Astrocyte (in vitro differentiated cells and primary cell): ENCODE data around the gene NUDT12. TPM values are rescaled to one million over a fixed set of nuclear protein-coding genes. Genes with fewer than 3 reads are reported as not detected.

Experiments used
- DNase-seq: peaks from one replicate; pipeline ENCODE4 v3.0.0-alpha.2; 2010; ENCODE audit warnings: low read depth
- FAIRE-seq: peaks from 2 replicates; lab custom pipeline; 2011; peaks lifted over from hg19 to GRCh38; lab: Jason Lieb, UNC
- H2AFZ ChIP-seq: 2 replicates; pipeline ENCODE4 v1.6.0; 2012; ENCODE audit warnings: low read depth, low read length, inconsistent platforms
- H3K27ac ChIP-seq: 2 replicates; pipeline ENCODE4 v1.5.1; 2011; ENCODE audit warnings: low read depth, low read length, inconsistent platforms
- H3K27me3 ChIP-seq: 2 replicates; pipeline ENCODE4 v1.6.0; 2011; ENCODE audit warnings: low read length, inconsistent platforms; ENCODE audit not compliant: insufficient read depth
- H3K36me3 ChIP-seq: 2 replicates; pipeline ENCODE4 v1.5.1; 2011; ENCODE audit warnings: low read length, inconsistent platforms; ENCODE audit not compliant: insufficient read depth
- H3K4me1 ChIP-seq: 2 replicates; pipeline ENCODE4 v1.5.1; 2011; ENCODE audit warnings: low read length, inconsistent platforms; ENCODE audit not compliant: insufficient read depth
- H3K4me2 ChIP-seq: 2 replicates; pipeline ENCODE4 v1.6.0; 2012; ENCODE audit warnings: low read length, inconsistent platforms
- H3K4me3 ChIP-seq: 2 replicates; pipeline ENCODE4 v1.5.1; 2011; ENCODE audit warnings: low read depth, mild to moderate bottlenecking, low read length, inconsistent platforms; ENCODE audit not compliant: insufficient read depth
- H3K79me2 ChIP-seq: 2 replicates; pipeline ENCODE4 v1.6.0; 2012; ENCODE audit warnings: mild to moderate bottlenecking, low read length, inconsistent platforms; ENCODE audit not compliant: insufficient read depth
- H3K9ac ChIP-seq: 2 replicates; pipeline ENCODE4 v1.6.0; 2012; ENCODE audit warnings: mild to moderate bottlenecking, low read length, inconsistent platforms
- H3K9me3 ChIP-seq: 2 replicates; pipeline ENCODE4 v1.5.1; 2012; ENCODE audit warnings: low read depth, mild to moderate bottlenecking, low read length, inconsistent platforms; ENCODE audit not compliant: insufficient read depth
- H4K20me1 ChIP-seq: 2 replicates; pipeline ENCODE4 v1.6.0; 2012; ENCODE audit warnings: low read length, inconsistent platforms; ENCODE audit not compliant: insufficient read depth
- H3K27ac Mint-ChIP-seq: one replicate; pipeline ENCODE4 v1.8.0; 2021; ENCODE audit warnings: mild to moderate bottlenecking, mixed read lengths; ENCODE audit not compliant: unreplicated experiment
- H3K27me3 Mint-ChIP-seq: one replicate; pipeline ENCODE4 v1.8.0; 2021; ENCODE audit warnings: low read depth, mixed read lengths; ENCODE audit not compliant: unreplicated experiment
- H3K36me3 Mint-ChIP-seq: one replicate; pipeline ENCODE4 v1.8.0; 2021; ENCODE audit warnings: low read depth, mixed read lengths; ENCODE audit not compliant: unreplicated experiment
- H3K4me1 Mint-ChIP-seq: one replicate; pipeline ENCODE4 v1.8.0; 2021; ENCODE audit warnings: low read depth, mixed read lengths; ENCODE audit not compliant: unreplicated experiment
- H3K4me3 Mint-ChIP-seq: one replicate; pipeline ENCODE4 v1.8.0; 2021; ENCODE audit warnings: mild to moderate bottlenecking, moderate library complexity, mixed read lengths; ENCODE audit not compliant: unreplicated experiment
- H3K9me3 Mint-ChIP-seq: one replicate; pipeline ENCODE4 v1.8.0; 2021; ENCODE audit warnings: mild to moderate bottlenecking, mixed read lengths; ENCODE audit not compliant: unreplicated experiment
- CTCF ChIP-seq: IDR thresholded peaks from 2 replicates; pipeline ENCODE4 v1.5.1; 2011; ENCODE audit warnings: low read depth, mild to moderate bottlenecking, inconsistent platforms, low read length, moderate library complexity; ENCODE audit not compliant: insufficient read depth
- EZH2 ChIP-seq: IDR thresholded peaks from 2 replicates; pipeline ENCODE4 v1.6.1; 2012; ENCODE audit warnings: mild to moderate bottlenecking, low read length, inconsistent platforms; ENCODE audit not compliant: insufficient read depth
- total RNA-seq: library from RNA; stranded (reverse); gene quantifications from 2 replicates; pipeline ENCODE4 v1.2.1, GENCODE V29; 2021

The NUDT12 gene
- total RNA-seq, 1 donor from 2014 or later = 6.3 TPM

GRCh38 chr5:103522586-103522985 lies 40.0 kb downstream of the NUDT12 start:
- H3K27ac Mint-ChIP-seq = no peak overlapping the region
- no peak overlapping the region for H3K4me2 ChIP-seq

GRCh38 chr5:103519550-103519949 lies 43.0 kb downstream of the NUDT12 start:
- H3K36me3 ChIP-seq = no peaks in the 10 kb centered on the region
- H3K27me3 ChIP-seq = no peaks in the 10 kb centered on the region
- H3K27me3 Mint-ChIP-seq = no peaks in the 10 kb centered on the region
- H2AFZ ChIP-seq = no peak overlapping the region
- H3K79me2 ChIP-seq = no peaks in the 10 kb centered on the region
- no peaks in the 10 kb centered on the region for H3K36me3 Mint-ChIP-seq
- no peaks in the 10 kb centered on the region for H3K9me3 ChIP-seq
- H3K9me3 Mint-ChIP-seq = no peaks in the 10 kb centered on the region
- H3K9ac ChIP-seq = no peak overlapping the region
- TF ChIP-seq CTCF (peak; percentile 9), EZH2 (no peak)
- no peaks in the 10 kb centered on the region for H3K4me1 ChIP-seq
- H3K4me2 ChIP-seq = no peak overlapping the region
- H3K27ac ChIP-seq = no peak overlapping the region
- no peak overlapping the region for H3K27ac Mint-ChIP-seq
- H4K20me1 ChIP-seq = no peaks in the 10 kb centered on the region
- DNase-seq (no peak), FAIRE-seq (no peak)
- H3K4me1 Mint-ChIP-seq = no peaks in the 10 kb centered on the region
- H3K4me3 Mint-ChIP-seq = no peak overlapping the region
- no peak overlapping the region for H3K4me3 ChIP-seq

More at GRCh38 chr5:103522586-103522985, 40.0 kb downstream of the NUDT12 start:
- Histone ChIP-seq H3K4me1 (peaks cover 4% of the 10 kb centered on the region), H4K20me1 (no peaks in the 10 kb centered on the region), H3K9me3 (no peaks in the 10 kb centered on the region), H3K9ac (no peak overlapping the region), H3K27me3 (no peaks in the 10 kb centered on the region), H3K36me3 (no peaks in the 10 kb centered on the region), H3K4me3 (no peak overlapping the region), H3K79me2 (no peaks in the 10 kb centered on the region), H3K27ac (no peak overlapping the region), H2AFZ (no peak overlapping the region)
- no peaks in the 10 kb centered on the region for H3K36me3 Mint-ChIP-seq
- DNase-seq (no peak), FAIRE-seq (no peak)
- H3K9me3 Mint-ChIP-seq = no peaks in the 10 kb centered on the region
- no peaks in the 10 kb centered on the region for H3K27me3 Mint-ChIP-seq
- TF ChIP-seq CTCF (no peak), EZH2 (no peak)
- peaks cover 7% of the 10 kb centered on the region for H3K4me1 Mint-ChIP-seq
- no peak overlapping the region for H3K4me3 Mint-ChIP-seq

- no peak overlapping the region for H3K4me2 ChIP-seq
- no peak for FAIRE-seq
- no peaks in the 10 kb centered on the region for H3K27me3 ChIP-seq
- no peak for TF ChIP-seq EZH2
- no peak for TF ChIP-seq CTCF
- no peak overlapping the region for H3K9ac ChIP-seq
- H3K36me3 Mint-ChIP-seq = no peaks in the 10 kb centered on the region
- no peak overlapping the region for H3K4me3 ChIP-seq
- H3K27me3 Mint-ChIP-seq = no peaks in the 10 kb centered on the region
- no peaks in the 10 kb centered on the region for H3K9me3 ChIP-seq
- no peak overlapping the region for H3K4me3 Mint-ChIP-seq
- H3K36me3 ChIP-seq = no peaks in the 10 kb centered on the region
- no peak overlapping the region for H3K27ac ChIP-seq
- H3K79me2 ChIP-seq = no peaks in the 10 kb centered on the region
- H4K20me1 ChIP-seq = no peaks in the 10 kb centered on the region
- no peak overlapping the region for H2AFZ ChIP-seq
- no peak overlapping the region for H3K27ac Mint-ChIP-seq
- H3K9me3 Mint-ChIP-seq = no peaks in the 10 kb centered on the region
- no peak for DNase-seq
- peaks cover 17% of the 10 kb centered on the region for H3K4me1 Mint-ChIP-seq
- peaks cover 5% of the 10 kb centered on the region for H3K4me1 ChIP-seq
These were observed 48.2 kb downstream of the NUDT12 start for GRCh38 chr5:103514371-103514770.
